Coronary artery (tissue), 2 donors: ENCODE data around the gene UVRAG.
"Not testable (repeated sequence)": the region's sequence is repeated elsewhere in the genome, so short reads cannot be mapped to it uniquely, and the experiment has no call there.

Experiments
- DNase-seq: peaks from one replicate; pipeline ENCODE4 v3.0.0-alpha.2; 2017; ENCODE audit warnings: low spot score
- H3K27ac ChIP-seq, 2 donors: fragments of 200-600 bp; sonication (generic); one replicate each; pipeline ENCODE4 v1.5.1; 2016 to 2019
- H3K4me3 ChIP-seq: fragments of 200-600 bp; sonication (generic); 2 replicates; pipeline ENCODE4 v1.5.1; 2016; ENCODE audit warnings: mild to moderate bottlenecking, moderate library complexity
- TF ChIP-seq, protein P1 (sequence below): fragments of 200-600 bp; sonication (generic); IDR thresholded peaks from one replicate; pipeline ENCODE4 v1.5.1; 2019; ENCODE audit warnings: antibody characterized with exemption

UVRAG gene

DNA sequence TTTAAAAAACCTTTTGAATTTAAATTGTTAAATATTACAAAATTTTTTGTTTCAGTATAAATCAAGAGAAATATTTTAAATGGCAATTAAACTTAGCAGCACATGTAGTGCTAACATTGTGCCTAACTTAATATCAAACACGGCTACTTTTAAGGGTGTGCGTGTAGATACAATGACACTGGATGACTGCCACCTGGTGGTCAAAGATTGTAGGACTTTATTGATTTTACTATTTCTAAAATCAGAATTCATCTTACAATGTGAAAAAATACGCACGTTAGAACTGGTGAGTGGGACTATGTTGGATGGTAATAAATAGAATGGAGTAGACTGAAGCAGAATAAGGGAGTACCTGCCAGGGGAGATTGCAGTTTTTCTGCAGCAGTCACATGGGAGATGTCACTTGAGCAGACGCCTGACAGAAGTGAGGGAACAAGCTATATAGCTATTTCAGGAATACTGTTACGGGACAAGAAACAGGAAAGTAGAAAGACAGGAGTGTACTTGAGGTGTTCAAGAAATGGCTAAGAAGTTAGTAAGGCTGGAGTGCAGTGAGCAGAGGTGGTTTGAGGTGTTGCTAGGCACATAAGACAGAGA, 52.9 kb downstream of the UVRAG start:
- no peak for DNase-seq
- TF ChIP-seq, protein P1, sequence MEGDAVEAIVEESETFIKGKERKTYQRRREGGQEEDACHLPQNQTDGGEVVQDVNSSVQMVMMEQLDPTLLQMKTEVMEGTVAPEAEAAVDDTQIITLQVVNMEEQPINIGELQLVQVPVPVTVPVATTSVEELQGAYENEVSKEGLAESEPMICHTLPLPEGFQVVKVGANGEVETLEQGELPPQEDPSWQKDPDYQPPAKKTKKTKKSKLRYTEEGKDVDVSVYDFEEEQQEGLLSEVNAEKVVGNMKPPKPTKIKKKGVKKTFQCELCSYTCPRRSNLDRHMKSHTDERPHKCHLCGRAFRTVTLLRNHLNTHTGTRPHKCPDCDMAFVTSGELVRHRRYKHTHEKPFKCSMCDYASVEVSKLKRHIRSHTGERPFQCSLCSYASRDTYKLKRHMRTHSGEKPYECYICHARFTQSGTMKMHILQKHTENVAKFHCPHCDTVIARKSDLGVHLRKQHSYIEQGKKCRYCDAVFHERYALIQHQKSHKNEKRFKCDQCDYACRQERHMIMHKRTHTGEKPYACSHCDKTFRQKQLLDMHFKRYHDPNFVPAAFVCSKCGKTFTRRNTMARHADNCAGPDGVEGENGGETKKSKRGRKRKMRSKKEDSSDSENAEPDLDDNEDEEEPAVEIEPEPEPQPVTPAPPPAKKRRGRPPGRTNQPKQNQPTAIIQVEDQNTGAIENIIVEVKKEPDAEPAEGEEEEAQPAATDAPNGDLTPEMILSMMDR = peak; percentile 68
- no peak overlapping the region for H3K27ac ChIP-seq
- no peak overlapping the region for H3K4me3 ChIP-seq

DNA sequence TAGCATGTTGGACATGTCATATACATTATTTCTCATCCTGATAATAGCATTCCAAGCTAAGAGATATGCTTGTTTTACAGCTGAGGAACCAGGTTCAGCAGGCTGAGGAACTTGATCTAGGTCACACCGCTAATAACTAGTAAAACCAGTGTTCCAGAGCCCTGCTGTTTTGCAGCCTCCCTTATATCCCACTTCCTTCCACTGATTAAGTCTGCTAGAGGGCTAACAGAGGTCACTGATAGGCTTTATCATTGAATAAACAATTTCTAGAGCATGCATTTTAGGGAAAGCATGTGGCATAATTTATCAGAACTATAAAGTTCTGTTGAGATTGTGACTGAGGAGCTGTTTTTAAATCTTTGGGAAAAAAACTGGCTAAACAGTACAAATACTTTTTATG, 54.0 kb downstream of the UVRAG start:
- TF ChIP-seq, protein P1 = no peak
- no peak overlapping the region for H3K4me3 ChIP-seq
- no peak overlapping the region for H3K27ac ChIP-seq
- no peak for DNase-seq

DNA sequence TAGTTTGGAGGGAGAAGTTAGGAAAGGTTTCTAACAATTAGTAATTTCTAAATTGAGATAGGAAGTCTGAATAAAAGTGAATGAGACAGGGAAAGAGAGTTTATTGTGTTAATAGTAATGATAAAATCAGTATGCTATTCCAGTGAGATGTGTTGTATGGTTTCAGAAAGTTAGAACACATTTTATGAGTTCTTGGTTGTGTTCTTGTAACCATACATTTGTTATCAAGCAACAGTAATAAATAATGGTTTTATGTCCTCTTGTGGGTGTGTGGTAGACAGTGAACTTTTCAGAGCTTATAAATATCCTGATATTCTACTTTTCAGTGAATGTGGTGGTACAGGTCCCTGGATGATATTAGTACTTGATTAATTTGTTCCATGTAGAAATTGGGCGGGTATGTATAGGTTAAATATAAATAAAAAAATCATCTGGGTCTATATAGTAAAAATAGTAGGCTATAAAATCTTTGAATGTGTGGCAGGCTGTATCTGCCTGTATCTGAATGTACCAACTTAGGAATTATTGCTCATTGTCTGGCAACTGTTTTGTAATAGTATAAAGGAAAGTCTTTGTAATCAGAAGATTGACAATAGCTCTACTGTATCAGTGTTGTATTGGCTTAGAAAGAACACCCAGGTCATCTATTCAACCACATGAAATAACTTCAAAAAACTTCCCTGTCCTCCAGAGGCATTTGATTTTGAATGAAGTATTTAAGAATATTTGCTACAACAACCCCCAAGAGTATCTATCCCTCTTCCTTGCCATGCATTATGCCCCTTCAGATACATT, 54.8 kb downstream of the UVRAG start:
- DNase-seq = no peak
- TF ChIP-seq, protein P1 = no peak
- Histone ChIP-seq H3K4me3 (no peak overlapping the region), H3K27ac (no peak overlapping the region)

DNA sequence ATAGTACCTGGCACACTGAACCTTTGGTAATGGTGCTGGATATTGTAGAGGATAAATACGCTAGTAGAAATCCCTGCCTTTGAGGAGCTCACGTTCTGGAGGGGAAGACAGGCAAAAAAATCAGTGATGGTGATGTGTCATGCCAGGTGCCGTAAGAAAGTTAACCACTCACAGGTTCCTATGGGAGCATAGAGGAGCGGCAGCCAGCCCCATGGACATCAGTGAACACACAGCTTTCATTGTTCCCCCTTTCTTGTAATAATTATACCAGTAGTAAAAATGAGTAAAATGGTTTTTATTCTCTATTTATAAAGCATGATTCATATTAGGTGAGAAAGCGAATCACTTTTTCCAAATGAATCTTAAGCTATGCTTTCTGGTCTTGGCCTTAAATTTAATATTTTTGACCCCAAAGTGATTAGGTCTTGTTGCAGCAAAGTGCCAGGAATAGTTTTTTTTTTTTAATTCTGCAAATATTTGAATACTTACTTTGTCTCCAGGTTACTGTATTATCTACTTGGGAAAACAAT, 57.9 kb downstream of the UVRAG start:
- no peak for DNase-seq
- H3K4me3 ChIP-seq = no peak overlapping the region
- H3K27ac ChIP-seq = no peak overlapping the region
- TF ChIP-seq, protein P1 = no peak

DNA sequence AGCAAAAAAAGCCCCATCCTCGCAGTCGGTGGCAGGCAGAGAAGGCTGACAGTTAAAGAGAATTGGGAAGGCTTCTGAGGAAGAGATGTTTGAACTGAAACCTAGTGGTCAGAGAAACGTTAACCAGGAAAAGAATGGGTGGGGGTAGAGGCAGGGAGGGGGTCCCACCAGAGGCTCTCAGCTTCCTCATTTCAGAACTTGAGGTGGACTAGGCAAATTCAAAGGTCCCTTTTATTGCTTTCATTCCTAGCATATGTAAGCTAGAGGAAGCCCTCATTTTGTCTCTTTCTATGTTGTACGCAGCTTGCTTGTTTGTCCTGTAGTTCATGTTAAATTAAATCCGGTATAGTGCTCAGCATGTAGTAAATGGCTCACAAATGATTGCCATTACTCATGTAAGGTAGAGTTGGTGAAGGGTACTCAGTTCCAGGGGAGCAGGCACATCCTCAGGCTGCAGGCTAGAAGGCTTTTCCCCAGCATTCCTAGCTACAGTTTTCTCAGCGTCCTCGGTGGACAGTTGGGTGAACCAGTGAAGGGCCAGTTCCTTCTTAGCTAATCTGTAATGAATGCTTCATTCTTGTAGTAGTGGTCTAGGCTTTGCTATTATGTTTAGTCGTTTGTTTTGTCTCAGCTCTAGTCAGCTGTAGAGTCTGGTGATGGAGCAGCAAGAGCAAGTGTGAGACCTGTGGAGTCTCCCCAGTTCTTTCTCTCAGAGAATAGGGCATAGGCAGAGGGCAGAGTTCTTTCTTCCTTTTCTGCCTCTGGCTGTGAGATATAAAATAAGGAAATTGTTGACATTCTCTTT, 58.6 kb downstream of the UVRAG start:
- TF ChIP-seq, protein P1 = no peak
- no peak for DNase-seq
- Histone ChIP-seq H3K27ac (no peak overlapping the region), H3K4me3 (no peak overlapping the region)

DNA sequence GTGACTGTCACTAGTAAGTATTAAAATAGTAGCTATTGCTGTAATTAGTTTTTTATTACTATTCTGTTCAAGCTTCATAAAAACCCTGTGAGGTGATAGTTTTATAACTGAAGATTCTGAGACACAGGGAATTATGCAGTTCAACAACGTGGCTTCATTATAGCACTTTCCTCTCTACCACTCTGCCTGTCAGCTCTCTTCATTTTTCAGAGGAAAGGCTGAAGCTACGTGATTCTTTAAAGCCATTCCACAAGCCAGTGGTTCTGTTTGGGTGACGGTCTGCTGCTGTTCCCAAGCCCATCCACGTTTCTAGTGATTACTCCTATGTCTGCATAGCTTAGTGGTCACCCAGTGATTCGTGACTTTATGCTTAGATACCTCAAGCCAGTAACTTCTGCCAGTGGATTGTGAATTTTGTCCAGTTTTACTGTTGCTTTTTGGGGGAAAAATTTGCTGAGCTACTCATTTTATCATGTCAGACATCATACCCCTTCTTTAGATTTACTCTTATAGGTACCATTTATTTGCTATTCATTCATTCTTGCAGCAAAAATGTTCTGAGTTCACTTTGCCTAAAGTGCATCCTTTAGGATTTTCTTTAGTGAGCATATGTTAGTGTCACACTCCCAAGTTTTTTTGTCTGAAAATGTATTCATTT, 59.8 kb downstream of the UVRAG start:
- H3K27ac ChIP-seq = no peak overlapping the region
- TF ChIP-seq, protein P1 = no peak
- no peak overlapping the region for H3K4me3 ChIP-seq
- DNase-seq = no peak

DNA sequence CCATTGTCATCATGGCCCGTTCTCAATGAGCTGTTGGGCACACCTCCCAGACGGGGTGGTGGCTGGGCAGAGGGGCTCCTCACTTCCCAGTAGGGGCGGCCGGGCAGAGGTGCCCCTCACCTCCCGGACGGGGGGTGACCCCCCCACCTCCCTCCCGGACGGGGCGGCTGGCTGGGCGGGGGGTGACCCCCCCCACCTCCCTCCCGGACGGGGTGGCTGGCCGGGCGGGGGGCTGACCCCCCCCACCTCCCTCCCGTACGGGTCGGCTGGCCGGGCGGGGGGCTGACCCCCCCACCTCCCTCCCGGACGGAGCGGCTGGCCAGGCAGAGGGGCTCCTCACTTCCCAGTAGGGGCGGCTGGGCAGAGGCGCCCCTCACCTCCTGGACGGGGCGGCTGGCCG, 62.3 kb downstream of the UVRAG start:
- H3K27ac ChIP-seq, H3K4me3 ChIP-seq, DNase-seq: not testable (repeated sequence)

DNA sequence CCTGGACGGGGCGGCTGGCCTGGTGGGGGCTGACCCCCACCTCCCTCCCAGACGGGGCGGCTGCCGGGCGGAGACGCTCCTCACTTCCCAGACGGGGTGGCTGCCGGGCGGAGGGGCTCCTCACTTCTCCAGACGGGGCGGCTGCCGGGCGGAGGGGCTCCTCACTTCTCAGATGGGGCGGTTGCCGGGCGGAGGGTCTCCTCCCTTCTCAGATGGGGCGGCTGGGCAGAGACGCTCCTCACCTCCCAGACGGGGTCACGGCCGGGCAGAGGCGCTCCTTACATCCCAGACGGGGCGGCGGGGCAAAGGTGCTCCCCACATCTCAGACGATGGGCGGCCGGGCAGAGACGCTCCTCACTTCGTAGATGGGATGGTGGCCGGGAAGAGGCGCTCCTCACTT, 62.9 kb downstream of the UVRAG start:
- not testable (repeated sequence) for DNase-seq, H3K27ac ChIP-seq, H3K4me3 ChIP-seq
